HepG2 (cell line): ENCODE data around the gene FOXA3. TPM values are rescaled to one million over a fixed set of nuclear protein-coding genes. Genes with fewer than 3 reads are reported as not detected.

Source experiments
- ATAC-seq: fragments of 200-7000 bp; cut with Tn5 transposase; 3 replicates; pipeline ENCODE4 v1.9.1; 2020; ENCODE audit warnings: mild to moderate bottlenecking, moderate library complexity
- BruUV-seq: library from RNA; stranded (reverse); fragments of 400-500 nt; replicated peaks from 2 replicates; lab custom pipeline; 2021; lab: Mats Ljungman, UMichigan
- CTCF ChIA-PET: fragments of 300-600 bp; formaldehyde crosslinking; extraction: SDS; loops from one replicate; lab custom pipeline; 2021; ENCODE audit warnings: low total read pairs, inconsistent platforms, low intra/inter-chr PET ratio; lab: Yijun Ruan, JAX
- POLR2A ChIA-PET: fragments of 350-600 bp; sonication (Branson Sonifier 250); formaldehyde crosslinking; loops from one replicate; lab custom pipeline; 2020; ENCODE audit warnings: antibody characterized with exemption, inconsistent platforms; lab: Yijun Ruan, JAX
- DNase-seq: peaks from one replicate; pipeline ENCODE4 v3.0.0-alpha.2; 2015; ENCODE audit warnings: low spot score
- FAIRE-seq: peaks from 3 replicates; lab custom pipeline; 2011; peaks lifted over from hg19 to GRCh38; lab: Jason Lieb, UNC
- H2AFZ ChIP-seq: one replicate; pipeline ENCODE4 v1.6.1; 2011; ENCODE audit warnings: low read length, inconsistent platforms
- H3K27ac ChIP-seq: fragments of 300-600 bp; 3 replicates; pipeline ENCODE4 v1.8.0; 2011; ENCODE audit warnings: mixed run types, mild to moderate bottlenecking, mixed read lengths, low read length, inconsistent platforms; ENCODE audit not compliant: insufficient read depth; ENCODE audit errors: extremely low read length
- H3K27me3 ChIP-seq, 2 experiments: fragments of 200-600 bp in 1 of 2; 2 replicates in 1 of 2; 3 replicates in 1 of 2; pipeline versions ENCODE4 v1.6.0 to v1.8.0; 2011; ENCODE audit warnings: low read length in 2 of 2, mild to moderate bottlenecking in 2 of 2, moderate library complexity in 2 of 2, inconsistent platforms in 1 of 2; ENCODE audit not compliant: insufficient read depth in 2 of 2, control insufficient read depth in 1 of 2
- H3K36me3 ChIP-seq, 2 experiments: fragments of 200-600 bp in 1 of 2; replicated peaks in 1 of 2; 2 replicates in 1 of 2; 3 replicates in 1 of 2; pipeline versions ENCODE4 v1.5.1 to v1.8.0; 2011; ENCODE audit warnings: low read length in 2 of 2, inconsistent platforms in 1 of 2; ENCODE audit not compliant: insufficient read depth in 2 of 2, control insufficient read depth in 1 of 2
- H3K4me1 ChIP-seq: 2 replicates; pipeline ENCODE4 v1.5.1; 2012; ENCODE audit warnings: low read length, inconsistent platforms; ENCODE audit not compliant: insufficient read depth
- H3K4me2 ChIP-seq: 2 replicates; pipeline ENCODE4 v1.6.0; 2011; ENCODE audit warnings: low read depth, low read length, inconsistent platforms
- H3K4me3 ChIP-seq, 3 experiments: fragments of 200-600 bp in 1 of 3; sonication (generic), shearing (Covaris generic) in 1 of 3; replicated peaks in 1 of 3; 2 replicates each; pipeline ENCODE4 v1.5.1; 2011 to 2016; ENCODE audit warnings: low read length in 3 of 3, inconsistent platforms in 2 of 3, low read depth in 2 of 3, mild to moderate bottlenecking in 2 of 3, control low read depth in 1 of 3, mixed read lengths in 1 of 3; ENCODE audit not compliant: insufficient read depth in 1 of 3
- H3K79me2 ChIP-seq: one replicate; pipeline ENCODE4 v1.6.1; 2011; ENCODE audit warnings: low read length, inconsistent platforms; ENCODE audit not compliant: insufficient read depth
- H3K9ac ChIP-seq: 2 replicates; pipeline ENCODE4 v1.6.0; 2011; ENCODE audit warnings: mild to moderate bottlenecking, low read depth, low read length, inconsistent platforms; ENCODE audit not compliant: insufficient read depth
- H3K9me3 ChIP-seq: 2 replicates; pipeline ENCODE4 v1.5.1; 2012; ENCODE audit warnings: mild to moderate bottlenecking, low read length
- H4K20me1 ChIP-seq: 2 replicates; pipeline ENCODE4 v1.6.0; 2011; ENCODE audit warnings: inconsistent platforms, mild to moderate bottlenecking, low read length, moderate library complexity; ENCODE audit not compliant: insufficient read depth
- BORCS8-MEF2B ChIP-seq: sonication (generic); formaldehyde crosslinking; IDR thresholded peaks from 2 replicates; pipeline ENCODE4 v1.8.0; 2022; ENCODE audit warnings: mild to moderate bottlenecking, missing genetic modification reagents
- HNF1A ChIP-seq, 2 experiments: sonication (generic) in 1 of 2; formaldehyde crosslinking in 1 of 2; IDR thresholded peaks; 2 replicates each; pipeline versions ENCODE4 v1.4.0 to v1.6.1; 2016 to 2020; ENCODE audit warnings: borderline replicate concordance in 1 of 2, low read depth in 1 of 2, mild to moderate bottlenecking in 1 of 2, missing genetic modification reagents in 1 of 2
- MLXIP ChIP-seq: sonication (generic); formaldehyde crosslinking; IDR thresholded peaks from 2 replicates; pipeline ENCODE4 v1.9.0; 2021; ENCODE audit warnings: missing genetic modification reagents, borderline replicate concordance
- POLR2AphosphoS5 ChIP-seq: IDR thresholded peaks from 2 replicates; pipeline ENCODE4 v1.6.1; 2012; ENCODE audit warnings: low read depth, low read length
- SIN3A ChIP-seq: IDR thresholded peaks from 2 replicates; pipeline ENCODE4 v1.6.1; 2011; ENCODE audit warnings: low read depth, mild to moderate bottlenecking, control low read depth, low read length, borderline replicate concordance
- ZFP36L1 ChIP-seq: sonication (generic); formaldehyde crosslinking; IDR thresholded peaks from 2 replicates; pipeline ENCODE4 v1.8.0; 2022; ENCODE audit warnings: mild to moderate bottlenecking, missing genetic modification reagents, moderate library complexity
- ZNF468 ChIP-seq: sonication (generic); formaldehyde crosslinking; IDR thresholded peaks from 2 replicates; pipeline ENCODE4 v1.8.0; 2022; ENCODE audit warnings: mild to moderate bottlenecking, moderate library complexity, missing genetic modification reagents
- ZNF501 ChIP-seq: sonication (generic); formaldehyde crosslinking; IDR thresholded peaks from 2 replicates; pipeline ENCODE4 v1.5.1; 2020; ENCODE audit warnings: mild to moderate bottlenecking, moderate library complexity, missing genetic modification reagents
- ZNF513 ChIP-seq: sonication (generic); formaldehyde crosslinking; conservative IDR thresholded peaks from 2 replicates; pipeline ENCODE4 v1.5.0; 2020; ENCODE audit warnings: missing genetic modification reagents
- ZNF770 ChIP-seq: sonication (generic); formaldehyde crosslinking; IDR thresholded peaks from 2 replicates; pipeline ENCODE4 v1.5.0; 2020; ENCODE audit warnings: mild to moderate bottlenecking, missing genetic modification reagents
- ZNF772 ChIP-seq: sonication (generic); formaldehyde crosslinking; IDR thresholded peaks from 2 replicates; pipeline ENCODE4 v1.5.0; 2020; ENCODE audit warnings: mild to moderate bottlenecking, missing genetic modification reagents
- WGBS: methylation state at CpG from one replicate; pipeline ENCODE4 v1.1.6; 2017; ENCODE audit warnings: low lambda C conversion rate; 5-methylcytosine and 5-hydroxymethylcytosine counted together
- in situ Hi-C: cut with HindIII; loops from 2 replicates; pipeline ENCODE4 v1.10.0; 2017; ENCODE audit warnings: low pct_unique_long_range_greater_than_20kb; ENCODE audit not compliant: extremely low pct_ligation_motif_present
- intact Hi-C: fragments of 100-400 bp; cut with micrococcal nuclease; formaldehyde crosslinking; loops from one replicate; pipeline ENCODE4 v1.10.0; 2022; ENCODE audit not compliant: unreplicated experiment
- polyA plus RNA-seq, 8 experiments: library from polyadenylated mRNA; depleted of rRNA in 3 of 8; stranded (reverse) in 7 of 8; unstranded in 1 of 8; fragments of >200 nt; fragmentation: Illumina TruSeq in 4 of 8; extraction: Trizol in 4 of 8; gene quantifications; 2 replicates each; pipeline versions ENCODE4 v1.2.1 to v1.2.3, GENCODE V29; 2011 to 2016; ENCODE audit warnings: low read depth in 4 of 8, missing spikeins in 1 of 8, mixed read lengths in 1 of 8; ENCODE audit not compliant: insufficient read depth in 1 of 8
- total RNA-seq, 5 experiments: library from RNA; depleted of rRNA; stranded (reverse); fragments of >200 nt; fragmentation: Illumina TruSeq; extraction: Trizol; gene quantifications; 2 replicates each; pipeline ENCODE4 v1.2.3, GENCODE V29; 2016; ENCODE audit warnings: low read depth in 1 of 5

FOXA3 gene
- total and polyA plus RNA-seq, 2 of the 13 experiments (the other 11 are each of a cell fraction or from before 2014, with no cell fraction given): 29.8 to 47.6 TPM

GRCh38 chr19:45863335-45863839 lies 739 bp upstream of the FOXA3 start:
- CTCF ChIA-PET: interaction anchor here (1.1 to 5.8 kb wide), 2 partner anchors 20 to 46 kb away, joined by 4 to 263 read pairs; partner anchors contain the start of gene IRF2BP1
- Histone ChIP-seq H3K27ac (peak overlapping the region; percentile 50), H3K9me3 (no peaks in the 10 kb centered on the region), H3K4me1 (peaks cover 45% of the 10 kb centered on the region), H4K20me1 (0 out of 2 replicates have a peak, but pooled peaks cover 14% of the 10 kb centered on the region), H3K36me3 (peaks cover 3 to 10% of the 10 kb centered on the region in 2 experiments; a peak in 2 of 5 replicates), H3K79me2 (peaks cover 64% of the 10 kb centered on the region), H3K9ac (peak overlapping the region; percentile 80), H2AFZ (no peak overlapping the region), H3K4me3 (peak overlapping the region; percentile 90 to 97 (median 92)), H3K4me2 (peak overlapping the region; percentile 84), H3K27me3 (no peaks in the 10 kb centered on the region; a peak in 1 of 5 replicates)
- DNase-seq (no peak), FAIRE-seq (no peak), ATAC-seq (peak; percentile 5)
- in situ Hi-C loops (no loop called here), intact Hi-C loops (loop anchor here (1.0 kb wide), 2 partner anchors 11 to 20 kb away; no protein-coding TSS in a partner anchor)
- under 1% methylated on average over 17 of the region's 22 CpGs for WGBS
- POLR2A ChIA-PET: interaction anchor here (0.6 to 13.2 kb wide), 18 partner anchors 9 to 1301 kb away, joined by 3 to 388 read pairs (median 6); partner anchors contain the start of genes CCDC61, DMWD, IRF2BP1 and MYPOP
- BruUV-seq: no TSS peak
- no peak for TF ChIP-seq BORCS8-MEF2B (CRISPR knock-in tag)
- TF ChIP-seq ZNF468 (CRISPR knock-in tag): no peak
- TF ChIP-seq ZNF513 (CRISPR knock-in tag): no peak
- peak; percentile 15; the same call in 1 of the 2 replicates for TF ChIP-seq ZNF772
- TF ChIP-seq HNF1A (IDR thresholded peaks at IDR 0.05; ENCODE audit: low read depth): peak; percentile 78; the same call in 1 of the 2 replicates
- TF ChIP-seq HNF1A (CRISPR knock-in tag; IDR thresholded peaks at IDR 0.05; ENCODE audit: borderline replicate concordance): no peak
- peak; percentile 55; the same call in 1 of the 2 replicates for TF ChIP-seq ZNF501 (CRISPR knock-in tag)
- peak; percentile 34; the same call in 1 of the 2 replicates for TF ChIP-seq SIN3A
- no peak for TF ChIP-seq MLXIP
- TF ChIP-seq ZFP36L1 (CRISPR knock-in tag): 0 out of 2 replicates have a peak, but pooled peaks have one; percentile 25
- peak; percentile 64; the same call in 1 of the 2 replicates for TF ChIP-seq ZNF770
- peak; percentile 83 for TF ChIP-seq POLR2AphosphoS5
